Cardiac septum (tissue), 1 donor: ENCODE data around the gene PDPN. TPM values are rescaled to one million over a fixed set of nuclear protein-coding genes. Genes with fewer than 3 reads are reported as not detected.

ENCODE experiments used
- DNase-seq: peaks from one replicate; pipeline ENCODE4 v3.0.0-alpha.2; 2020; ENCODE audit warnings: low spot score
- intact Hi-C: fragments of 100-400 bp; cut with DNase I; formaldehyde crosslinking; loops from one replicate; pipeline ENCODE4 v1.14.0; 2022
- total RNA-seq: library from RNA; stranded (reverse); fragmentation: NEBNext Ultra II Directional; extraction: Animal tissue kit (Norgen Biotek cat#: 25700); gene quantifications from one replicate; pipeline ENCODE4 v1.2.1, GENCODE V29; 2021
- donor health status: DM: no; HTN: no; CAD: no.

Gene PDPN
- total RNA-seq, 1 donor from 2014 or later = 14.9 TPM

DNA sequence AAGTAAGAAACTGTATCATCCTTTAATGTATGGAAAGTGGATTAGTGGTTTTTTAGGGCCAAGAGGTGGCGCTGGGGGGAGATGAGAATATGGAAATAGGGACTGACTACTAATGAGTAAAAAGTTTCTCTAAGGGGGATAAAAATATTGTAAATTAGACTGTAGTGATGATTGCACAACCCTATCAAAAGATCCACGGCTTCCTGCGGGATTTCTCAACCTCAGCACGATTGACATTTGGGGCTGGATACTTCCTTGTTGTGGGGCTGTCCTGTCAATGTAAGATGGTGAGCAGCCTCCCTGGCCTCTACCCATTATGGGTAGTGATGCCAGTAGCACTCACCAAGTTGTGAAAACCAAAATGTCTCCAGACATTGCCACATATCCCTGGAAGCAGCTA lies 80.3 kb downstream of the PDPN start:
- no peak for DNase-seq
- intact Hi-C loops = loop anchor here (1.0 kb wide), 1 partner anchor 296 kb away; no protein-coding TSS in a partner anchor

GRCh38 chr1:13664451-13664850 lies 80.8 kb downstream of the PDPN start:
- DNase-seq = no peak
- intact Hi-C loops = loop anchor here (1.0 kb wide), 1 partner anchor 296 kb away; no protein-coding TSS in a partner anchor

GRCh38 chr1:13666317-13666716 lies 82.7 kb downstream of the PDPN start:
- no peak for DNase-seq
- intact Hi-C loops = loop anchor here (5.0 kb wide), 1 partner anchor 161 kb away; no protein-coding TSS in a partner anchor

Other genes starting within 250 kb of the PDPN start
- gene PRAMEF14, start 236.7 kb upstream of the PDPN start, total RNA-seq = not detected
- not detected for gene PRAMEF19, start 211.9 kb upstream of the PDPN start, total RNA-seq
- not detected for gene PRAMEF17, start 194.2 kb upstream of the PDPN start, total RNA-seq
- not detected for gene PRAMEF20, start 173.4 kb upstream of the PDPN start, total RNA-seq
- 0.73 TPM for gene LRRC38, start 69.8 kb upstream of the PDPN start, total RNA-seq
- gene PRDM2, start 116.4 kb downstream of the PDPN start, total RNA-seq = 44.5 TPM